Neural crest cell (in vitro differentiated cells): ENCODE measurements around the gene SGK1. TPM values are rescaled to one million over a fixed set of nuclear protein-coding genes. Genes with fewer than 3 reads are reported as not detected.
"Not testable (repeated sequence)": the region's sequence is repeated elsewhere in the genome, so short reads cannot be mapped to it uniquely, and the experiment has no call there.

Experiments used
- DNase-seq: peaks from one replicate; pipeline ENCODE4 v3.0.0; 2021; ENCODE audit warnings: low read depth, mixed read lengths, low spot score
- H3K27ac Mint-ChIP-seq: one replicate; pipeline ENCODE4 v1.8.0; 2021; ENCODE audit warnings: mild to moderate bottlenecking, mixed read lengths; ENCODE audit not compliant: unreplicated experiment
- H3K27me3 Mint-ChIP-seq: 2 replicates; pipeline ENCODE4 v1.8.0; 2021; ENCODE audit warnings: low read depth, mild to moderate bottlenecking, mixed read lengths
- H3K36me3 Mint-ChIP-seq: 2 replicates; pipeline ENCODE4 v1.8.0; 2021; ENCODE audit warnings: low read depth, mild to moderate bottlenecking, mixed read lengths
- H3K4me1 Mint-ChIP-seq: 2 replicates; pipeline ENCODE4 v1.8.0; 2021; ENCODE audit warnings: mixed read lengths
- H3K4me3 Mint-ChIP-seq: one replicate; pipeline ENCODE4 v1.8.0; 2021; ENCODE audit warnings: mild to moderate bottlenecking, mixed read lengths
- H3K9me3 Mint-ChIP-seq: 2 replicates; pipeline ENCODE4 v1.8.0; 2021; ENCODE audit warnings: mixed read lengths
- CTCF ChIP-seq: fragments of 200-600 bp; sonication (generic); conservative IDR thresholded peaks from 2 replicates; pipeline ENCODE4 v1.5.0; 2021; ENCODE audit warnings: antibody characterized with exemption, mild to moderate bottlenecking
- total RNA-seq: library from RNA; stranded (reverse); gene quantifications from 2 replicates; pipeline ENCODE4 v1.2.1, GENCODE V29; 2021

SGK1 gene
- total RNA-seq, 1 donor from 2014 or later, result 5.9 TPM

- Mint-ChIP-seq H3K27ac (no peak overlapping the region), H3K9me3 (peaks cover 2% of the 10 kb centered on the region), H3K4me3 (no peak overlapping the region), H3K4me1 (no peaks in the 10 kb centered on the region), H3K27me3 (peaks cover 2% of the 10 kb centered on the region), H3K36me3 (no peaks in the 10 kb centered on the region)
- TF ChIP-seq CTCF, result no peak
- no peak for DNase-seq
Observed at GRCh38 chr6:134328138-134328537, 10.2 kb upstream of the SGK1 start.

- H3K4me1 Mint-ChIP-seq, H3K4me3 Mint-ChIP-seq, H3K27me3 Mint-ChIP-seq, H3K27ac Mint-ChIP-seq, H3K36me3 Mint-ChIP-seq, DNase-seq, H3K9me3 Mint-ChIP-seq: not testable (repeated sequence)
Observed at GRCh38 chr6:134326192-134326591, 8.3 kb upstream of the SGK1 start.

- Mint-ChIP-seq H3K9me3 (peaks cover 2% of the 10 kb centered on the region), H3K36me3 (no peaks in the 10 kb centered on the region), H3K27ac (no peak overlapping the region)
Observed at GRCh38 chr6:134324766-134325165, 6.9 kb upstream of the SGK1 start.

GRCh38 chr6:134324141-134324540, 6.2 kb upstream of the SGK1 start:
- no peaks in the 10 kb centered on the region for H3K36me3 Mint-ChIP-seq
- no peak for DNase-seq
- peaks cover 2% of the 10 kb centered on the region for H3K9me3 Mint-ChIP-seq
- no peak for TF ChIP-seq CTCF
- H3K4me3 Mint-ChIP-seq, result no peak overlapping the region
- peaks cover 13% of the 10 kb centered on the region for H3K27me3 Mint-ChIP-seq
- H3K27ac Mint-ChIP-seq, result no peak overlapping the region
- H3K4me1 Mint-ChIP-seq, result no peaks in the 10 kb centered on the region

More at GRCh38 chr6:134324766-134325165, 6.9 kb upstream of the SGK1 start:
- Mint-ChIP-seq H3K4me1 (no peaks in the 10 kb centered on the region), H3K4me3 (no peak overlapping the region), H3K27me3 (peaks cover 6% of the 10 kb centered on the region)
- TF ChIP-seq CTCF, result no peak
- no peak for DNase-seq

- DNase-seq, result no peak
- Mint-ChIP-seq H3K27me3 (peaks cover 17% of the 10 kb centered on the region), H3K36me3 (no peaks in the 10 kb centered on the region), H3K9me3 (peaks cover 2% of the 10 kb centered on the region), H3K27ac (no peak overlapping the region), H3K4me3 (no peak overlapping the region), H3K4me1 (no peaks in the 10 kb centered on the region)
- no peak for TF ChIP-seq CTCF
Observed at GRCh38 chr6:134323698-134324097, 5.8 kb upstream of the SGK1 start.

- no peak overlapping the region for H3K4me3 Mint-ChIP-seq
- peaks cover 21% of the 10 kb centered on the region for H3K27me3 Mint-ChIP-seq
- no peak for DNase-seq
- no peaks in the 10 kb centered on the region for H3K36me3 Mint-ChIP-seq
- H3K9me3 Mint-ChIP-seq, result peaks cover 2% of the 10 kb centered on the region
- no peak overlapping the region for H3K27ac Mint-ChIP-seq
- peaks cover under 1% of the 10 kb centered on the region for H3K4me1 Mint-ChIP-seq
- no peak for TF ChIP-seq CTCF
Observed at GRCh38 chr6:134323294-134323693, 5.4 kb upstream of the SGK1 start.
